HFFc6 (cell line): ENCODE data around the gene KRT33B. TPM values are rescaled to one million over a fixed set of nuclear protein-coding genes. Genes with fewer than 3 reads are reported as not detected.

ENCODE experiments used
- DNase-seq: peaks from one replicate; pipeline ENCODE4 v3.0.0-alpha.2; 2018
- H3K27ac Mint-ChIP-seq: 2 replicates; pipeline ENCODE4 v1.8.0; 2020; ENCODE audit warnings: mild to moderate bottlenecking, mixed read lengths
- H3K27me3 Mint-ChIP-seq: 2 replicates; pipeline ENCODE4 v1.8.0; 2021; ENCODE audit warnings: mild to moderate bottlenecking, moderate library complexity, mixed read lengths; ENCODE audit not compliant: insufficient read depth
- H3K36me3 Mint-ChIP-seq: 2 replicates; pipeline ENCODE4 v1.8.0; 2021; ENCODE audit warnings: low read depth, mixed read lengths
- H3K4me1 Mint-ChIP-seq: 2 replicates; pipeline ENCODE4 v1.8.0; 2020; ENCODE audit warnings: low read depth, mixed read lengths
- H3K4me3 Mint-ChIP-seq: 2 replicates; pipeline ENCODE4 v1.8.0; 2020; ENCODE audit warnings: mild to moderate bottlenecking, moderate library complexity, mixed read lengths
- H3K9me3 Mint-ChIP-seq: 2 replicates; pipeline ENCODE4 v1.8.0; 2020; ENCODE audit warnings: mild to moderate bottlenecking, mixed read lengths
- CTCF ChIP-seq: fragments of 200-600 bp; sonication (generic); IDR thresholded peaks from 2 replicates; pipeline ENCODE4 v1.5.0; 2021; ENCODE audit warnings: antibody characterized with exemption, mild to moderate bottlenecking
- total RNA-seq, 6 experiments: library from RNA; stranded (reverse); fragmentation: NEBNext Ultra II Directional; extraction: Animal tissue kit (Norgen Biotek cat#: 25700); gene quantifications; 2 replicates in 1 of 6; 3 replicates in 5 of 6; pipeline ENCODE4 v1.2.3, GENCODE V29; 2021

The KRT33B gene
- total RNA-seq, 6 experiments from 2014 or later, result 0.75 to 2.5 (median 0.96) TPM

GRCh38 chr17:41331606-41332005, 38.0 kb downstream of the KRT33B start:
- Mint-ChIP-seq H3K27ac (no peak overlapping the region; the same call in 1 of the 2 replicates), H3K4me1 (peaks cover 13% of the 10 kb centered on the region), H3K9me3 (no peaks in the 10 kb centered on the region), H3K36me3 (no peaks in the 10 kb centered on the region), H3K4me3 (no peak overlapping the region), H3K27me3 (no peaks in the 10 kb centered on the region; the same call in 1 of the 2 replicates)
- DNase-seq, result no peak
- TF ChIP-seq CTCF, result no peak

- no peaks in the 10 kb centered on the region for H3K9me3 Mint-ChIP-seq
- no peaks in the 10 kb centered on the region; the same call in 1 of the 2 replicates for H3K27me3 Mint-ChIP-seq
- DNase-seq, result peak; percentile 63
- H3K4me1 Mint-ChIP-seq, result peaks cover 14% of the 10 kb centered on the region
- peak; percentile 92 for TF ChIP-seq CTCF
- H3K27ac Mint-ChIP-seq, result no peak overlapping the region
- no peak overlapping the region for H3K4me3 Mint-ChIP-seq
- no peaks in the 10 kb centered on the region for H3K36me3 Mint-ChIP-seq
These were observed 40.2 kb downstream of the KRT33B start for GRCh38 chr17:41329279-41329948.

- DNase-seq, result no peak
- Mint-ChIP-seq H3K27me3 (no peaks in the 10 kb centered on the region; the same call in 1 of the 2 replicates), H3K4me1 (peaks cover 19% of the 10 kb centered on the region), H3K36me3 (no peaks in the 10 kb centered on the region), H3K27ac (no peak overlapping the region), H3K4me3 (no peak overlapping the region), H3K9me3 (no peaks in the 10 kb centered on the region)
- no peak for TF ChIP-seq CTCF
These were observed 41.4 kb downstream of the KRT33B start for GRCh38 chr17:41328207-41328606.

- Mint-ChIP-seq H3K36me3 (no peaks in the 10 kb centered on the region), H3K4me3 (no peak overlapping the region), H3K9me3 (no peaks in the 10 kb centered on the region), H3K27me3 (no peaks in the 10 kb centered on the region; the same call in 1 of the 2 replicates), H3K4me1 (peaks cover 25% of the 10 kb centered on the region), H3K27ac (no peak overlapping the region)
- no peak for TF ChIP-seq CTCF
- no peak for DNase-seq
These were observed 42.0 kb downstream of the KRT33B start for GRCh38 chr17:41327411-41328120.

- Mint-ChIP-seq H3K27ac (no peak overlapping the region), H3K36me3 (no peaks in the 10 kb centered on the region), H3K4me3 (no peak overlapping the region), H3K27me3 (no peaks in the 10 kb centered on the region; the same call in 1 of the 2 replicates), H3K4me1 (peaks cover 35% of the 10 kb centered on the region), H3K9me3 (no peaks in the 10 kb centered on the region)
- TF ChIP-seq CTCF, result no peak
- no peak for DNase-seq
These were observed 43.2 kb downstream of the KRT33B start for GRCh38 chr17:41326173-41327145.
